Mucosa of gallbladder (tissue), 1 donor: Measurements from ENCODE around the gene TSPAN32. TPM values are rescaled to one million over a fixed set of nuclear protein-coding genes. Genes with fewer than 3 reads are reported as not detected.
"Not testable (repeated sequence)": the region's sequence is repeated elsewhere in the genome, so short reads cannot be mapped to it uniquely, and the experiment has no call there.

ENCODE experiments used
- DNase-seq: peaks from one replicate; pipeline ENCODE4 v3.0.0-alpha.2; 2020; ENCODE audit warnings: low spot score
- total RNA-seq: library from RNA; stranded (reverse); gene quantifications from one replicate; pipeline ENCODE4 v1.2.1, GENCODE V29; 2021
- donor health status: DM: no; HTN: no; CAD: no.

Gene TSPAN32
- total RNA-seq, 1 donor from 2014 or later = 1.1 TPM

GRCh38 chr11:2363577-2364370 lies 62.0 kb downstream of the TSPAN32 start:
- DNase-seq = no peak

GRCh38 chr11:2364386-2364785 lies 62.6 kb downstream of the TSPAN32 start:
- not testable (repeated sequence) for DNase-seq

GRCh38 chr11:2365571-2366210 lies 63.9 kb downstream of the TSPAN32 start:
- no peak for DNase-seq

GRCh38 chr11:2366276-2366675 lies 64.5 kb downstream of the TSPAN32 start:
- DNase-seq = no peak

- no peak for DNase-seq
These were observed 64.9 kb downstream of the TSPAN32 start for GRCh38 chr11:2366733-2367132.

- no peak for DNase-seq
These were observed 65.7 kb downstream of the TSPAN32 start for GRCh38 chr11:2367266-2368160.

Other genes starting within 250 kb of the TSPAN32 start
- gene IGF2, start 162.6 kb upstream of the TSPAN32 start, total RNA-seq = 32.5 TPM
- gene INS, start 140.8 kb upstream of the TSPAN32 start, total RNA-seq = 1.2 TPM
- 2.1 TPM for gene TH, start 130.2 kb upstream of the TSPAN32 start, total RNA-seq
- 1.1 TPM for gene ASCL2, start 31.4 kb upstream of the TSPAN32 start, total RNA-seq
- 1.6 TPM for gene C11orf21, start 95 bp upstream of the TSPAN32 start, total RNA-seq
- gene CD81, start 75.3 kb downstream of the TSPAN32 start, total RNA-seq = 746 TPM
- gene TSSC4, start 98.7 kb downstream of the TSPAN32 start, total RNA-seq = 50.5 TPM
- gene TRPM5, start 142.5 kb downstream of the TSPAN32 start, total RNA-seq = 4.4 TPM
- gene KCNQ1, start 143.0 kb downstream of the TSPAN32 start, total RNA-seq = 96.4 TPM